K562 (cell line): ENCODE measurements around the gene TARBP1. TPM values are rescaled to one million over a fixed set of nuclear protein-coding genes. Genes with fewer than 3 reads are reported as not detected.
A peak's percentile ranks its signal among the peaks of the same experiment; 100 is the strongest.

Experiments used
- ATF1 ChIP-seq, 2 experiments: fragments of 450-650 bp in 1 of 2; IDR thresholded peaks; 2 replicates each; pipeline ENCODE4 v1.6.1; 2016; ENCODE audit warnings: missing compliant biosample characterization in 1 of 2, missing genetic modification characterization in 1 of 2
- BRF2 ChIP-seq: IDR thresholded peaks from 3 replicates; pipeline ENCODE4 v1.6.1; 2011; ENCODE audit warnings: borderline replicate concordance, mild to moderate bottlenecking; ENCODE audit not compliant: insufficient read length, insufficient read depth
- CCAR2 ChIP-seq: fragments of 200-400 bp; formaldehyde crosslinking; IDR thresholded peaks from 2 replicates; pipeline ENCODE4 v1.6.1; 2017; ENCODE audit warnings: mild to moderate bottlenecking, low read depth, low read length
- CTCF ChIP-seq, 3 experiments: IDR thresholded peaks in 2 of 3; conservative IDR thresholded peaks in 1 of 3; 2 replicates each; pipeline ENCODE4 v1.5.1; 2011 to 2012; ENCODE audit warnings: low read length in 3 of 3, mild to moderate bottlenecking in 3 of 3, control low read depth in 2 of 3, improper control_type of control experiment in 1 of 3, inconsistent platforms in 1 of 3, low read depth in 1 of 3, mixed read lengths in 1 of 3, moderate library complexity in 1 of 3; ENCODE audit not compliant: insufficient read depth in 2 of 3
- ESRRB ChIP-seq: fragments of 250-450 bp; sonication (Bioruptor Pico); IDR thresholded peaks from 2 replicates; pipeline ENCODE4 v1.5.0; 2020; ENCODE audit warnings: mild to moderate bottlenecking, moderate library complexity, borderline replicate concordance
- GABPB1 ChIP-seq: sonication (generic); formaldehyde crosslinking; IDR thresholded peaks from 2 replicates; pipeline ENCODE4 v1.8.0; 2022; ENCODE audit warnings: mild to moderate bottlenecking, missing genetic modification reagents
- GMEB1 ChIP-seq: fragments of 250-450 bp; sonication (Bioruptor Pico); IDR thresholded peaks from 2 replicates; pipeline ENCODE4 v1.4.0; 2020; ENCODE audit warnings: mild to moderate bottlenecking
- HDAC1 ChIP-seq, 2 experiments: fragments of 450-650 bp; IDR thresholded peaks; 2 replicates each; pipeline ENCODE4 v1.6.1; 2016 to 2017; ENCODE audit warnings: inconsistent platforms in 1 of 2, mild to moderate bottlenecking in 1 of 2, moderate library complexity in 1 of 2
- JUN ChIP-seq, 2 experiments: sonication (generic) in 1 of 2; formaldehyde crosslinking in 1 of 2; IDR thresholded peaks; 2 replicates each; pipeline versions ENCODE4 v1.6.1 to v1.8.0; 2012 to 2022; ENCODE audit warnings: borderline replicate concordance in 2 of 2, mild to moderate bottlenecking in 2 of 2, improper control_type of control experiment in 1 of 2, low read depth in 1 of 2, low read length in 1 of 2, missing genetic modification reagents in 1 of 2
- KDM4B ChIP-seq, 2 experiments: fragments of 450-650 bp in 1 of 2; sonication (generic) in 1 of 2; IDR thresholded peaks; 2 replicates each; pipeline ENCODE4 v1.6.1; 2016 to 2017; ENCODE audit warnings: borderline replicate concordance in 2 of 2, antibody characterized with exemption in 1 of 2, low read depth in 1 of 2, mild to moderate bottlenecking in 1 of 2
- MBD1 ChIP-seq: fragments of 250-450 bp; sonication (Bioruptor Pico); IDR thresholded peaks from 2 replicates; pipeline ENCODE4 v1.8.0; 2022; ENCODE audit warnings: inconsistent platforms
- PML ChIP-seq: IDR thresholded peaks from 2 replicates; pipeline ENCODE4 v1.6.1; 2012; ENCODE audit warnings: low read length, inconsistent platforms
- PRPF4 ChIP-seq: fragments of 200-400 bp; formaldehyde crosslinking; IDR thresholded peaks from one replicate; pipeline ENCODE4 v1.6.1; 2017; ENCODE audit warnings: low read length, low read depth, mild to moderate bottlenecking; ENCODE audit not compliant: insufficient read depth, poor library complexity, severe bottlenecking
- RFX1 ChIP-seq: fragments of 450-650 bp; IDR thresholded peaks from 2 replicates; pipeline ENCODE4 v1.6.1; 2016; ENCODE audit warnings: mild to moderate bottlenecking, moderate library complexity
- SAFB ChIP-seq: fragments of 200-400 bp; formaldehyde crosslinking; IDR thresholded peaks from 2 replicates; pipeline ENCODE4 v1.6.1; 2017; ENCODE audit warnings: low read depth, low read length, borderline replicate concordance
- SMARCA4 ChIP-seq: fragments of 450-650 bp; IDR thresholded peaks from 2 replicates; pipeline ENCODE4 v1.6.1; 2016
- THAP7 ChIP-seq: fragments of 250-450 bp; sonication (Bioruptor Pico); IDR thresholded peaks from 2 replicates; pipeline ENCODE4 v1.5.0; 2021
- ZNF146 ChIP-seq: IDR thresholded peaks from one replicate; pipeline ENCODE4 v1.6.1; 2018; ENCODE audit warnings: missing compliant biosample characterization; ENCODE audit not compliant: unreplicated experiment
- polyA plus RNA-seq, 8 experiments: library from polyadenylated mRNA; depleted of rRNA in 4 of 8; stranded (reverse) in 5 of 8; unstranded in 3 of 8; fragments of >200 nt; fragmentation: Nextera tagmentation in 2 of 8; fragmentation: Illumina TruSeq in 1 of 8; extraction: Ambion mirVana in 2 of 8; extraction: Trizol in 1 of 8; gene quantifications; 2 replicates each; pipeline versions ENCODE4 v1.2.1 to v1.2.3, GENCODE V29; 2011 to 2014; ENCODE audit warnings: inconsistent platforms in 1 of 8, missing spikeins in 1 of 8
- total RNA-seq, 7 experiments: library from RNA; depleted of rRNA in 6 of 7; stranded (reverse); fragments of >200 nt in 6 of 7; fragmentation: Illumina TruSeq in 2 of 7; extraction: Trizol in 2 of 7; gene quantifications; 2 replicates each; pipeline versions ENCODE4 v1.2.1 to v1.2.3, GENCODE V29; 2011 to 2021; ENCODE audit warnings: low replicate concordance in 1 of 7

The TARBP1 gene
- total and polyA plus RNA-seq, 9 of the 15 experiments (the other 6 are each of a cell fraction or from before 2014, with no cell fraction given), result 8.8 to 48.0 (median 22.9) TPM

- TF ChIP-seq GABPB1 (CRISPR knock-in tag) (no peak), SMARCA4 (peak; percentile 45; the same call in 1 of the 2 replicates), JUN (IDR thresholded peaks at IDR 0.05; ENCODE audit: borderline replicate concordance, low read depth, low read length) (no peak), JUN (CRISPR knock-in tag; IDR thresholded peaks at IDR 0.05; ENCODE audit: borderline replicate concordance) (no peak), BRF2 (no peak), PML (no peak), SAFB (no peak), PRPF4 (no peak), ATF1 (CRISPR knock-in tag; IDR thresholded peaks at IDR 0.05) (no peak), ATF1 (tag; IDR thresholded peaks at IDR 0.05) (no peak; the same call in none of the 2 replicates), KDM4B (IDR thresholded peaks at IDR 0.05; ENCODE audit: borderline replicate concordance in 2 of 2, low read depth in 1 of 2) (no peak), ESRRB (no peak), CTCF (IDR thresholded peaks at IDR 0.05 in 2 of 3, conservative IDR thresholded peaks at IDR 0.05 in 1 of 3; ENCODE audit: insufficient read depth in 2 of 3, low read depth in 1 of 3, low read length in 3 of 3) (no peak), MBD1 (0 out of 2 replicates have a peak, but pooled peaks have one; percentile 44), RFX1 (peak; percentile 79), THAP7 (CRISPR knock-in tag) (no peak), HDAC1 (IDR thresholded peaks at IDR 0.05) (no peak), CCAR2 (no peak), ZNF146 (CRISPR knock-in tag) (no peak), GMEB1 (CRISPR knock-in tag) (no peak)
Observed at GRCh38 chr1:234361102-234361603, 117.8 kb downstream of the TARBP1 start (continued).
